B cell (primary cell): ENCODE measurements around the gene CDKN1A. TPM values are rescaled to one million over a fixed set of nuclear protein-coding genes. Genes with fewer than 3 reads are reported as not detected.

Experiments
- ATAC-seq: fragments of 200-7000 bp; cut with Tn5 transposase; one replicate; pipeline ENCODE4 v1.10.0; 2021; ENCODE audit warnings: low read depth, mild to moderate bottlenecking, moderate number of reproducible peaks, moderate library complexity
- CTCF ChIA-PET: fragments of 350-600 bp; sonication (Branson Sonifier 250); formaldehyde crosslinking; loops from one replicate; lab custom pipeline; 2021; ENCODE audit warnings: antibody characterized with exemption, inconsistent platforms; lab: Charles Lee
- POLR2A ChIA-PET: fragments of 350-600 bp; sonication (Branson Sonifier 250); formaldehyde crosslinking; loops from one replicate; lab custom pipeline; 2021; ENCODE audit warnings: antibody characterized with exemption; lab: Charles Lee
- DNase-seq: peaks from one replicate; pipeline ENCODE4 v3.0.0; 2013
- H2AFZ ChIP-seq: 2 replicates; pipeline ENCODE4 v1.6.1; 2012; ENCODE audit warnings: mild to moderate bottlenecking, low read depth, low read length; ENCODE audit not compliant: insufficient read depth, poor library complexity, severe bottlenecking
- H3K27ac ChIP-seq, 2 donors: 1 replicate in 1 of 2; 2 replicates in 1 of 2; pipeline ENCODE4 v1.5.1; 2012 to 2013; ENCODE audit warnings: low read length in 2 of 2, mild to moderate bottlenecking in 2 of 2, moderate library complexity in 1 of 2
- H3K27me3 ChIP-seq, 4 experiments: fragments of 200-600 bp in 1 of 4; sonication (generic) in 1 of 4; replicated peaks in 1 of 4; 1 replicate in 2 of 4; 2 replicates in 2 of 4; pipeline versions ENCODE4 v1.6.1 to v1.7.0; 2013 to 2016; ENCODE audit warnings: low read length in 3 of 4, mild to moderate bottlenecking in 2 of 4, mixed read lengths in 1 of 4, moderate library complexity in 1 of 4; ENCODE audit not compliant: insufficient read depth in 4 of 4, control insufficient read depth in 3 of 4; ENCODE audit errors: control extremely low read depth in 1 of 4
- H3K36me3 ChIP-seq, 2 experiments: replicated peaks in 1 of 2; 1 replicate in 1 of 2; 2 replicates in 1 of 2; pipeline versions ENCODE4 v1.6.1 to v1.7.1; 2013; ENCODE audit warnings: low read length in 1 of 2; ENCODE audit not compliant: insufficient read depth in 2 of 2, control insufficient read depth in 1 of 2; ENCODE audit errors: control extremely low read depth in 1 of 2, extremely low read depth in 1 of 2
- H3K4me1 ChIP-seq, 2 donors: fragments of 200-600 bp in 1 of 2; sonication (generic) in 1 of 2; 1 replicate in 1 of 2; 2 replicates in 1 of 2; pipeline versions ENCODE4 v1.5.1 to v1.6.1; 2013 to 2017; ENCODE audit warnings: low read length in 2 of 2; ENCODE audit not compliant: control insufficient read depth in 2 of 2, insufficient read depth in 2 of 2
- H3K4me2 ChIP-seq: replicated peaks from 2 replicates; pipeline ENCODE3; 2012; ENCODE audit warnings: mild to moderate bottlenecking, low read depth, low read length; ENCODE audit not compliant: poor library complexity, severe bottlenecking
- H3K4me3 ChIP-seq, 5 experiments: fragments of 200-600 bp in 1 of 5; sonication (generic) in 1 of 5; 1 replicate in 3 of 5; 2 replicates in 2 of 5; pipeline versions ENCODE4 v1.5.1 to v1.7.0; 2011 to 2016; ENCODE audit warnings: low read length in 4 of 5, mild to moderate bottlenecking in 4 of 5, low read depth in 2 of 5, control low read depth in 1 of 5, moderate library complexity in 1 of 5; ENCODE audit not compliant: insufficient read depth in 1 of 5; ENCODE audit errors: control extremely low read depth in 1 of 5, extremely low read depth in 1 of 5
- H3K79me2 ChIP-seq: fragments of 200-600 bp; sonication (generic); one replicate; pipeline ENCODE4 v1.6.0; 2016; ENCODE audit warnings: low read length; ENCODE audit not compliant: control insufficient read depth, insufficient read depth
- H3K9ac ChIP-seq: fragments of 200-600 bp; sonication (generic); 2 replicates; pipeline ENCODE4 v1.6.1; 2017; ENCODE audit warnings: mild to moderate bottlenecking, low read length, moderate library complexity
- H3K9me3 ChIP-seq, 3 donors: one replicate each; pipeline versions ENCODE4 v1.6.1 to v1.7.1; 2013; ENCODE audit warnings: low read length in 2 of 3; ENCODE audit not compliant: control insufficient read depth in 2 of 3, insufficient read depth in 1 of 3; ENCODE audit errors: control extremely low read depth in 1 of 3
- H4K20me1 ChIP-seq: 2 replicates; pipeline ENCODE4 v1.6.0; 2012; ENCODE audit warnings: mild to moderate bottlenecking, low read length; ENCODE audit not compliant: insufficient read depth, control insufficient read depth, poor library complexity, severe bottlenecking
- H3K27ac Mint-ChIP-seq: one replicate; pipeline ENCODE4 v1.8.0; 2021; ENCODE audit warnings: mixed read lengths
- H3K27me3 Mint-ChIP-seq: one replicate; pipeline ENCODE4 v1.8.0; 2021; ENCODE audit warnings: mixed read lengths
- H3K4me1 Mint-ChIP-seq: one replicate; pipeline ENCODE4 v1.8.0; 2021; ENCODE audit warnings: mixed read lengths
- H3K4me3 Mint-ChIP-seq: one replicate; pipeline ENCODE4 v1.8.0; 2021; ENCODE audit warnings: mixed read lengths
- H3K9me3 Mint-ChIP-seq: one replicate; pipeline ENCODE4 v1.8.0; 2022; ENCODE audit warnings: mixed read lengths; ENCODE audit not compliant: insufficient read depth
- EZH2 ChIP-seq: IDR thresholded peaks from 2 replicates; pipeline ENCODE4 v1.6.1; 2012; ENCODE audit warnings: borderline replicate concordance, low read depth, mild to moderate bottlenecking, moderate library complexity, low read length; ENCODE audit not compliant: insufficient read depth, poor library complexity, severe bottlenecking
- WGBS: methylation state at CpG from one replicate; pipeline ENCODE4 v1.1.5; 2013; ENCODE audit warnings: missing lambda C conversion rate; ENCODE audit not compliant: insufficient coverage; 5-methylcytosine and 5-hydroxymethylcytosine counted together
- intact Hi-C: fragments of 100-400 bp; cut with micrococcal nuclease; formaldehyde crosslinking; loops from one replicate; pipeline ENCODE4 v1.10.0; 2022
- polyA plus RNA-seq: library from polyadenylated mRNA; depleted of rRNA; stranded (reverse); fragments of >200 nt; gene quantifications from 2 replicates; pipeline ENCODE4 v1.2.3, GENCODE V29; 2012
- total RNA-seq, 2 donors: library from RNA; stranded (reverse); fragments of 120-200 nt in 1 of 2; gene quantifications; 1 replicate in 1 of 2; 2 replicates in 1 of 2; pipeline versions ENCODE4 v1.2.3 to v1.2.4, GENCODE V29; 2013 to 2022
- TF ChIP-seq, protein P1 (sequence below): fragments of 200-600 bp; IDR thresholded peaks from one replicate; pipeline ENCODE4 v1.8.0; 2022; ENCODE audit warnings: antibody characterized with exemption, mild to moderate bottlenecking

CDKN1A gene
- total and polyA plus RNA-seq, 2 donors (not counting 1 experiment from before 2014, with no cell fraction given): 45.5 to 352 TPM

- H3K4me3 ChIP-seq: no peak overlapping the region
- no peaks in the 10 kb centered on the region for H3K36me3 ChIP-seq
- Mint-ChIP-seq H3K27ac (no peak overlapping the region), H3K9me3 (no peaks in the 10 kb centered on the region), H3K4me3 (no peak overlapping the region), H3K4me1 (no peaks in the 10 kb centered on the region), H3K27me3 (no peaks in the 10 kb centered on the region)
- 100% methylated on average over 1 of the region's 4 CpGs for WGBS
- POLR2A ChIA-PET: interaction anchor here (0.7 kb wide), 1 partner anchor 16 kb away, joined by 4 read pairs; no protein-coding TSS in a partner anchor
- TF ChIP-seq, protein P1, sequence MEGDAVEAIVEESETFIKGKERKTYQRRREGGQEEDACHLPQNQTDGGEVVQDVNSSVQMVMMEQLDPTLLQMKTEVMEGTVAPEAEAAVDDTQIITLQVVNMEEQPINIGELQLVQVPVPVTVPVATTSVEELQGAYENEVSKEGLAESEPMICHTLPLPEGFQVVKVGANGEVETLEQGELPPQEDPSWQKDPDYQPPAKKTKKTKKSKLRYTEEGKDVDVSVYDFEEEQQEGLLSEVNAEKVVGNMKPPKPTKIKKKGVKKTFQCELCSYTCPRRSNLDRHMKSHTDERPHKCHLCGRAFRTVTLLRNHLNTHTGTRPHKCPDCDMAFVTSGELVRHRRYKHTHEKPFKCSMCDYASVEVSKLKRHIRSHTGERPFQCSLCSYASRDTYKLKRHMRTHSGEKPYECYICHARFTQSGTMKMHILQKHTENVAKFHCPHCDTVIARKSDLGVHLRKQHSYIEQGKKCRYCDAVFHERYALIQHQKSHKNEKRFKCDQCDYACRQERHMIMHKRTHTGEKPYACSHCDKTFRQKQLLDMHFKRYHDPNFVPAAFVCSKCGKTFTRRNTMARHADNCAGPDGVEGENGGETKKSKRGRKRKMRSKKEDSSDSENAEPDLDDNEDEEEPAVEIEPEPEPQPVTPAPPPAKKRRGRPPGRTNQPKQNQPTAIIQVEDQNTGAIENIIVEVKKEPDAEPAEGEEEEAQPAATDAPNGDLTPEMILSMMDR: no peak
- TF ChIP-seq EZH2: no peak
- H3K9me3 ChIP-seq: no peaks in the 10 kb centered on the region
- no peak overlapping the region for H3K27ac ChIP-seq
- no peak for ATAC-seq
- H3K4me2 ChIP-seq: no peak overlapping the region
- no peaks in the 10 kb centered on the region for H4K20me1 ChIP-seq
- no peaks in the 10 kb centered on the region for H3K79me2 ChIP-seq
- H2AFZ ChIP-seq: no peak overlapping the region
- no peaks in the 10 kb centered on the region for H3K4me1 ChIP-seq
- no peak overlapping the region for H3K9ac ChIP-seq
- intact Hi-C loops: no loop called here
- no peaks in the 10 kb centered on the region for H3K27me3 ChIP-seq
- CTCF ChIA-PET: interaction anchor here (0.8 to 1.5 kb wide), 2 partner anchors 28 to 115 kb away, joined by 3 to 5 read pairs; no protein-coding TSS in a partner anchor
- no peak for DNase-seq
Observed at GRCh38 chr6:36643977-36644376, 34.5 kb upstream of the CDKN1A start.

- Histone ChIP-seq H3K4me2 (no peak overlapping the region), H3K9me3 (no peaks in the 10 kb centered on the region), H3K4me1 (peaks cover 20 to 23% of the 10 kb centered on the region in 2 donors), H3K4me3 (no peak overlapping the region), H3K9ac (no peak overlapping the region), H3K79me2 (no peaks in the 10 kb centered on the region), H3K27ac (no peak overlapping the region), H3K36me3 (no peaks in the 10 kb centered on the region), H4K20me1 (no peaks in the 10 kb centered on the region), H2AFZ (no peak overlapping the region), H3K27me3 (no peaks in the 10 kb centered on the region)
- TF ChIP-seq, protein P1: no peak
- no peak for TF ChIP-seq EZH2
- DNase-seq: no peak
- Mint-ChIP-seq H3K9me3 (no peaks in the 10 kb centered on the region), H3K27ac (no peak overlapping the region), H3K27me3 (no peaks in the 10 kb centered on the region), H3K4me3 (no peak overlapping the region), H3K4me1 (peaks cover 25% of the 10 kb centered on the region)
- WGBS: no CpG with 5 or more reads among the region's 3 CpGs
- ChIA-PET POLR2A (interaction anchor here (0.6 kb wide), 1 partner anchor 12 kb away, joined by 3 read pairs; no protein-coding TSS in a partner anchor), CTCF (interaction anchor here (0.8 kb wide), 1 partner anchor 9 kb away, joined by 3 read pairs; no protein-coding TSS in a partner anchor)
- ATAC-seq: no peak
- intact Hi-C loops: no loop called here
Observed at GRCh38 chr6:36649086-36649485, 29.4 kb upstream of the CDKN1A start.
